SK-N-SH treated with all-trans-retinoic acid at 6 μM for 48 hours (cell line): ENCODE measurements around the gene RSAD1.
A peak's percentile ranks its signal among the peaks of the same experiment; 100 is the strongest.

ENCODE experiments used
- ATAC-seq: fragments of 200-7000 bp; cut with Tn5 transposase; 3 replicates; pipeline ENCODE4 v1.9.1; 2020; ENCODE audit warnings: mild to moderate bottlenecking, moderate library complexity
- BACH2 ChIP-seq: fragments of 250-450 bp; sonication (Bioruptor Pico); IDR thresholded peaks from 2 replicates; pipeline ENCODE4 v1.9.0; 2021; ENCODE audit warnings: mild to moderate bottlenecking, borderline replicate concordance
- CSDC2 ChIP-seq: fragments of 250-450 bp; sonication (Bioruptor Pico); IDR thresholded peaks from 2 replicates; pipeline ENCODE4 v1.5.0; 2020; ENCODE audit warnings: mild to moderate bottlenecking, moderate library complexity
- ESRRG ChIP-seq: fragments of 250-450 bp; sonication (Bioruptor Pico); IDR thresholded peaks from 2 replicates; pipeline ENCODE4 v1.6.1; 2021; ENCODE audit warnings: mild to moderate bottlenecking
- ISL1 ChIP-seq: fragments of 250-450 bp; sonication (Bioruptor Pico); IDR thresholded peaks from 2 replicates; pipeline ENCODE4 v2.1.2; 2022; ENCODE audit warnings: mild to moderate bottlenecking, moderate library complexity
- PPARA ChIP-seq: fragments of 250-450 bp; sonication (Bioruptor Pico); IDR thresholded peaks from 2 replicates; pipeline ENCODE4 v1.5.0; 2020; ENCODE audit warnings: mild to moderate bottlenecking, borderline replicate concordance
- RARB ChIP-seq: fragments of 250-450 bp; sonication (Bioruptor Pico); IDR thresholded peaks from 2 replicates; pipeline ENCODE4 v1.8.0; 2021; ENCODE audit warnings: mild to moderate bottlenecking, moderate library complexity
- TOX ChIP-seq: fragments of 250-450 bp; sonication (Bioruptor Pico); IDR thresholded peaks from 2 replicates; pipeline ENCODE4 v1.8.0; 2021; ENCODE audit warnings: mild to moderate bottlenecking, moderate library complexity, borderline replicate concordance
- ZC3H10 ChIP-seq: fragments of 250-450 bp; sonication (Bioruptor Pico); IDR thresholded peaks from 2 replicates; pipeline ENCODE4 v1.5.1; 2021; ENCODE audit warnings: mild to moderate bottlenecking, moderate library complexity
- ZFP3 ChIP-seq: fragments of 250-450 bp; sonication (Bioruptor Pico); IDR thresholded peaks from 2 replicates; pipeline ENCODE4 v1.5.0; 2020; ENCODE audit warnings: mild to moderate bottlenecking, moderate library complexity
- ZFP30 ChIP-seq: fragments of 450-650 bp; formaldehyde crosslinking; IDR thresholded peaks from 2 replicates; pipeline ENCODE4 v1.5.0; 2022; ENCODE audit warnings: mild to moderate bottlenecking, moderate library complexity
- ZNF70 ChIP-seq: fragments of 450-650 bp; formaldehyde crosslinking; IDR thresholded peaks from 2 replicates; pipeline ENCODE4 v1.5.0; 2020; ENCODE audit warnings: mild to moderate bottlenecking, moderate library complexity
- ZNF8 ChIP-seq: fragments of 450-650 bp; formaldehyde crosslinking; IDR thresholded peaks from 2 replicates; pipeline ENCODE4 v1.5.0; 2020; ENCODE audit warnings: mild to moderate bottlenecking, moderate library complexity
- TF ChIP-seq, protein P1 (sequence below): fragments of 250-450 bp; sonication (Bioruptor Pico); IDR thresholded peaks from 2 replicates; pipeline ENCODE4 v1.8.0; 2020; ENCODE audit warnings: mild to moderate bottlenecking, moderate library complexity, borderline replicate concordance
- TF ChIP-seq, protein P2 (sequence below): fragments of 250-450 bp; sonication (Bioruptor Pico); IDR thresholded peaks from 2 replicates; pipeline ENCODE4 v1.5.0; 2020; ENCODE audit warnings: mild to moderate bottlenecking, moderate library complexity
- TF ChIP-seq, protein P3 (sequence below): fragments of 250-450 bp; sonication (Bioruptor Pico); IDR thresholded peaks from 2 replicates; pipeline ENCODE4 v1.5.1; 2021; ENCODE audit warnings: mild to moderate bottlenecking, moderate library complexity
- TF ChIP-seq, protein P4 (sequence below): fragments of 250-450 bp; sonication (Bioruptor Pico); IDR thresholded peaks from 2 replicates; pipeline ENCODE4 v1.5.1; 2020; ENCODE audit warnings: low read depth, mild to moderate bottlenecking, moderate library complexity

The RSAD1 gene

DNA sequence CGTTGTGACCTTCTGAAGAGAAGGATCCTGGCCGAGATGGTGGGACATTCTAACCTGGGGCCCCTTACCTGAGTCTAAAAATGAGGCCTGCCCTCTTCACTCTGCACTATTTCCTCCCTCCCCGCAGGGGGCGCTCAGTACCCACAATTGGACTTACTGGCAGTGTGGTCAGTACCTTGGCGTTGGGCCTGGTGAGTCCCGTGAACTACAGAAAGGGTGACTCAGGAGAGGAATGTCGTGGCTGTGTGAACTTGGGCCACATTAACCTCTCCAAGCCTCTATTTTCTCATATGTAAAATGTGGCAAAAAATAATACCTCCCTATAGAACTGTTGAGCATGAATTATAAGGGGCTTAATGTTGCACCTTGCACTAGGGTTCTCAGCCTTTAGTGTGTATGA lies 3.9 kb downstream of the RSAD1 start:
- peak; percentile 54 for ATAC-seq
- TF ChIP-seq ZFP3 (CRISPR knock-in tag) (0 out of 2 replicates have a peak, but pooled peaks have one; percentile 65), ZFP30 (no peak), BACH2 (CRISPR knock-in tag) (no peak)

DNA sequence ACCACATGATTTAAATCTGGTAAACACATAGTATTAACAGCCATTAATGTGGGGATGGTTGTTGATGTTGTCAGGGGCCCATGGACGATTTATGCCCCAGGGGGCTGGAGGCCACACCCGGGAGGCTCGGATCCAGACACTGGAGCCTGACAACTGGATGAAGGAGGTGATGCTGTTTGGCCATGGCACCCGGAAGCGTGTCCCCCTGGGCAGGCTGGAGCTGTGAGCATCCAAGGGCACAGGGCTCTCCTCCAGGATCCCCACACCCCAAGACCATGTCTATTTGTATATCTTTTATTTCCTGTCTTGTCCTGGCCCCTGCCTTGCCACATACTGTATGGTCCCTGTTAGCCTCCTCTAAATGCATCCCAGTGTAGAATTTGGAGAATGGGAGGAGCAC lies 4.6 kb downstream of the RSAD1 start:
- ATAC-seq, result no peak

DNA sequence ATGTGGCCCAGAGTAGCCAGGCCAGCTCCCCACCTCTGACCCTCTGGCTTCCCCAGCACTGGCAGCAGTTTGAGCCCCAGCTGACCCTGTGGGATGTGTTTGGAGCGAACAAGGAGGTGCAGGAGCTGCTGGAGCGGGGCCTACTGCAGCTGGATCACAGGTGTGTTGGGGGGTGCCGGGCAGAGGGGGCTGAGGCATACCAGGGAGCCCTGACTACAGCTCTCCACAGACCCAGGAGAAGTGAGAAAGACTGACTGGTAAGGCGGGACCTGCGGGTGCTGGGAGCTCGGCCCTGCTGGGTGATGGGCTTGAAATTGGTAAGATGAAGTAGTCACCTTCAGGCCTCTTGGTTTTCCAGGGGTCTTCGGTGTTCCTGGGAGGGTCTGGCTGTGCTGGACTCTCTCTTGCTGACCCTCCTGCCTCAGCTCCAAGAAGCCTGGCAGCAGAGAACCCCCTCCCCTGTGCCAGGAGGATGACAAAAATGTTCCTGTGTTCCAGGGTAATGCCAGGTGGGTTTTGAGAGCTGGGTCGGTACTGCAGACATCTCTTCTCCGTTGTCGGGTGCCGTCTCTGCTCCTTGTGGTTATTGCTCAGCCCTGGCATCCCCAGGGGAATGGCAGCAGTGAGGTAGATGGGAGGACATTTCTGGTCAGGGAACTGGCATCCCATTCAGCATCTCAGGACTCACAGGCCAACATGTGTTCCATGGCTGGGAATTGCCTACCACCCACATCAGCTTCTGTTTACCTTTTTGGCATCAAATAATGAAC lies 5.9 kb downstream of the RSAD1 start:
- TF ChIP-seq, protein P1, sequence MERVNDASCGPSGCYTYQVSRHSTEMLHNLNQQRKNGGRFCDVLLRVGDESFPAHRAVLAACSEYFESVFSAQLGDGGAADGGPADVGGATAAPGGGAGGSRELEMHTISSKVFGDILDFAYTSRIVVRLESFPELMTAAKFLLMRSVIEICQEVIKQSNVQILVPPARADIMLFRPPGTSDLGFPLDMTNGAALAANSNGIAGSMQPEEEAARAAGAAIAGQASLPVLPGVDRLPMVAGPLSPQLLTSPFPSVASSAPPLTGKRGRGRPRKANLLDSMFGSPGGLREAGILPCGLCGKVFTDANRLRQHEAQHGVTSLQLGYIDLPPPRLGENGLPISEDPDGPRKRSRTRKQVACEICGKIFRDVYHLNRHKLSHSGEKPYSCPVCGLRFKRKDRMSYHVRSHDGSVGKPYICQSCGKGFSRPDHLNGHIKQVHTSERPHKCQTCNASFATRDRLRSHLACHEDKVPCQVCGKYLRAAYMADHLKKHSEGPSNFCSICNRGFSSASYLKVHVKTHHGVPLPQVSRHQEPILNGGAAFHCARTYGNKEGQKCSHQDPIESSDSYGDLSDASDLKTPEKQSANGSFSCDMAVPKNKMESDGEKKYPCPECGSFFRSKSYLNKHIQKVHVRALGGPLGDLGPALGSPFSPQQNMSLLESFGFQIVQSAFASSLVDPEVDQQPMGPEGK (CRISPR knock-in tag), result no peak
- TF ChIP-seq ZFP30 (no peak), ISL1 (no peak), ZNF70 (CRISPR knock-in tag) (no peak), ZNF8 (CRISPR knock-in tag) (no peak), ZC3H10 (CRISPR knock-in tag) (no peak), ESRRG (no peak), BACH2 (CRISPR knock-in tag) (no peak), ZFP3 (CRISPR knock-in tag) (no peak), TOX (no peak)
- TF ChIP-seq, protein P2, sequence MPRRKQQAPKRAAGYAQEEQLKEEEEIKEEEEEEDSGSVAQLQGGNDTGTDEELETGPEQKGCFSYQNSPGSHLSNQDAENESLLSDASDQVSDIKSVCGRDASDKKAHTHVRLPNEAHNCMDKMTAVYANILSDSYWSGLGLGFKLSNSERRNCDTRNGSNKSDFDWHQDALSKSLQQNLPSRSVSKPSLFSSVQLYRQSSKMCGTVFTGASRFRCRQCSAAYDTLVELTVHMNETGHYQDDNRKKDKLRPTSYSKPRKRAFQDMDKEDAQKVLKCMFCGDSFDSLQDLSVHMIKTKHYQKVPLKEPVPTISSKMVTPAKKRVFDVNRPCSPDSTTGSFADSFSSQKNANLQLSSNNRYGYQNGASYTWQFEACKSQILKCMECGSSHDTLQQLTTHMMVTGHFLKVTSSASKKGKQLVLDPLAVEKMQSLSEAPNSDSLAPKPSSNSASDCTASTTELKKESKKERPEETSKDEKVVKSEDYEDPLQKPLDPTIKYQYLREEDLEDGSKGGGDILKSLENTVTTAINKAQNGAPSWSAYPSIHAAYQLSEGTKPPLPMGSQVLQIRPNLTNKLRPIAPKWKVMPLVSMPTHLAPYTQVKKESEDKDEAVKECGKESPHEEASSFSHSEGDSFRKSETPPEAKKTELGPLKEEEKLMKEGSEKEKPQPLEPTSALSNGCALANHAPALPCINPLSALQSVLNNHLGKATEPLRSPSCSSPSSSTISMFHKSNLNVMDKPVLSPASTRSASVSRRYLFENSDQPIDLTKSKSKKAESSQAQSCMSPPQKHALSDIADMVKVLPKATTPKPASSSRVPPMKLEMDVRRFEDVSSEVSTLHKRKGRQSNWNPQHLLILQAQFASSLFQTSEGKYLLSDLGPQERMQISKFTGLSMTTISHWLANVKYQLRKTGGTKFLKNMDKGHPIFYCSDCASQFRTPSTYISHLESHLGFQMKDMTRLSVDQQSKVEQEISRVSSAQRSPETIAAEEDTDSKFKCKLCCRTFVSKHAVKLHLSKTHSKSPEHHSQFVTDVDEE, result no peak
- TF ChIP-seq, protein P3, sequence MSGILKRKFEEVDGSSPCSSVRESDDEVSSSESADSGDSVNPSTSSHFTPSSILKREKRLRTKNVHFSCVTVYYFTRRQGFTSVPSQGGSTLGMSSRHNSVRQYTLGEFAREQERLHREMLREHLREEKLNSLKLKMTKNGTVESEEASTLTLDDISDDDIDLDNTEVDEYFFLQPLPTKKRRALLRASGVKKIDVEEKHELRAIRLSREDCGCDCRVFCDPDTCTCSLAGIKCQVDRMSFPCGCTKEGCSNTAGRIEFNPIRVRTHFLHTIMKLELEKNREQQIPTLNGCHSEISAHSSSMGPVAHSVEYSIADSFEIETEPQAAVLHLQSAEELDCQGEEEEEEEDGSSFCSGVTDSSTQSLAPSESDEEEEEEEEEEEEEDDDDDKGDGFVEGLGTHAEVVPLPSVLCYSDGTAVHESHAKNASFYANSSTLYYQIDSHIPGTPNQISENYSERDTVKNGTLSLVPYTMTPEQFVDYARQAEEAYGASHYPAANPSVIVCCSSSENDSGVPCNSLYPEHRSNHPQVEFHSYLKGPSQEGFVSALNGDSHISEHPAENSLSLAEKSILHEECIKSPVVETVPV, result no peak
- ATAC-seq, result no peak

More for the DNA sequence above, 4.6 kb downstream of the RSAD1 start:
- TF ChIP-seq CSDC2 (CRISPR knock-in tag), result no peak
- no peak for TF ChIP-seq RARB
- no peak for TF ChIP-seq TOX
- TF ChIP-seq, protein P4, sequence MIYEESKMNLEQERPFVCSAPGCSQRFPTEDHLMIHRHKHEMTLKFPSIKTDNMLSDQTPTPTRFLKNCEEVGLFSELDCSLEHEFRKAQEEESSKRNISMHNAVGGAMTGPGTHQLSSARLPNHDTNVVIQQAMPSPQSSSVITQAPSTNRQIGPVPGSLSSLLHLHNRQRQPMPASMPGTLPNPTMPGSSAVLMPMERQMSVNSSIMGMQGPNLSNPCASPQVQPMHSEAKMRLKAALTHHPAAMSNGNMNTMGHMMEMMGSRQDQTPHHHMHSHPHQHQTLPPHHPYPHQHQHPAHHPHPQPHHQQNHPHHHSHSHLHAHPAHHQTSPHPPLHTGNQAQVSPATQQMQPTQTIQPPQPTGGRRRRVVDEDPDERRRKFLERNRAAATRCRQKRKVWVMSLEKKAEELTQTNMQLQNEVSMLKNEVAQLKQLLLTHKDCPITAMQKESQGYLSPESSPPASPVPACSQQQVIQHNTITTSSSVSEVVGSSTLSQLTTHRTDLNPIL (CRISPR knock-in tag), result no peak

DNA sequence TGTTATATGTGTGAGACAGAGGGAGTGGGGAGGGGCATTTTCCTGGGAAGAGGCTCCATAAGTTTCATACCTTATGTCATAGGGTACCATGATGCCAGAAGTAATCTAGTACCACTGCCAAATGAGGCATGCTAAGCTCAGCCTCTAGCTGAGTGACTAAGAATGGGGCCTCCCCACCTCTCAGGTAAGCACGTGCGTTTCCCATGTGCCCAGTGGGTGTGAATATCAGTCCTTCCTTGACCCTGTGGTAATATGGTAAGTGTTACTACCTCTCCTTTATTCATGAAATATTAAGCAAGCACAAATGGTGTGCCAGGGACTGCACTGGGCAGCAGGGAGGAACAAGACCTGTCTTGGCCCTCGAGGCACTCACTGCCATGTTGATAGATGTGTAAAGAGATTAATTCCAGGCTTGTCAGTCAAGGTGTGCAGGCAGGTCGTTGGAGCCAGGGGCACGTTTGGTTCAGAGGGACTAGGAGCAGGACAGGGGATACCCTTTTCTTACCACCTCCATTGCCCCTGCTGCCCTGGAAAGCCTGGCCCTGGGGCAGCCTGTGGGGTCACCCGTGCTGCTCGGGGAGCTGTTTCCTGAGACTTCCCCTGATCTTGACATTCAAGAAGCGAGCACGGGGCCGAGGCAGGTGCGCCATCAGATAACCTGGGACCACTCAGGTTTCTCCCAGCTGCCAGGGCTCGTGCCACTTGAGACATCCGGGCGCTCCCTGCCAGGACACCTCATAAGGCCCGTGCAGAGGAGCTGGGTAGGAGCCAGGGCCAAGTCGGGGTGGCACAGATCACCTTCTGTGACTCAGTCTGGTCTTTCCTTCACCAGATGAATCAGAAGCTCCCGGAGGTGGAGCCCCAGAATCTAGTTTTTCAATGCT lies 8.8 kb downstream of the RSAD1 start:
- TF ChIP-seq, protein P2, result no peak
- TF ChIP-seq ZFP30, result no peak
- no peak for TF ChIP-seq PPARA (CRISPR knock-in tag)
- TF ChIP-seq, protein P3, result no peak
- peak; percentile 64 for ATAC-seq
